GM18526 (cell line): Measurements from ENCODE around the gene PLXNB1.

Experiments used
- POLR2A ChIP-seq: IDR thresholded peaks from 3 replicates; pipeline ENCODE4 v1.6.1; 2011; ENCODE audit not compliant: insufficient read length; ENCODE audit errors: extremely low read depth

PLXNB1 gene

GRCh38 chr3:48406443-48407431, 23.1 kb downstream of the PLXNB1 start:
- TF ChIP-seq POLR2A, result no peak

GRCh38 chr3:48405971-48406370, 23.9 kb downstream of the PLXNB1 start:
- TF ChIP-seq POLR2A, result no peak

- TF ChIP-seq POLR2A, result no peak
Observed at GRCh38 chr3:48405343-48405881, 24.5 kb downstream of the PLXNB1 start.

GRCh38 chr3:48404440-48405342, 25.2 kb downstream of the PLXNB1 start:
- TF ChIP-seq POLR2A, result no peak

GRCh38 chr3:48403533-48404439, 26.1 kb downstream of the PLXNB1 start:
- no peak for TF ChIP-seq POLR2A

- TF ChIP-seq POLR2A, result no peak
Observed at GRCh38 chr3:48402907-48403306, 27.0 kb downstream of the PLXNB1 start.

- TF ChIP-seq POLR2A, result no peak
Observed at GRCh38 chr3:48402281-48402732, 27.6 kb downstream of the PLXNB1 start.

- no peak for TF ChIP-seq POLR2A
Observed at GRCh38 chr3:48400824-48401433, 29.0 kb downstream of the PLXNB1 start.

GRCh38 chr3:48399387-48400172, 30.3 kb downstream of the PLXNB1 start:
- no peak for TF ChIP-seq POLR2A

- TF ChIP-seq POLR2A, result no peak
Observed at GRCh38 chr3:48398701-48399386, 31.0 kb downstream of the PLXNB1 start.

GRCh38 chr3:48397767-48398681, 31.9 kb downstream of the PLXNB1 start:
- no peak for TF ChIP-seq POLR2A

GRCh38 chr3:48395714-48396113, 34.2 kb downstream of the PLXNB1 start:
- no peak for TF ChIP-seq POLR2A

- no peak for TF ChIP-seq POLR2A
Observed at GRCh38 chr3:48394391-48394790, 35.5 kb downstream of the PLXNB1 start.
